Endothelial cell of umbilical vein (primary cell): ENCODE data around the gene C4orf54.

Experiments used
- EZH2 ChIP-seq: IDR thresholded peaks from 2 replicates; pipeline ENCODE4 v1.6.1; 2012; ENCODE audit warnings: borderline replicate concordance, low read depth, mild to moderate bottlenecking, moderate library complexity, low read length, inconsistent platforms; ENCODE audit not compliant: severe bottlenecking
- TF ChIP-seq, protein P1 (sequence below): IDR thresholded peaks from 2 replicates; pipeline ENCODE4 v1.6.1; 2011; ENCODE audit not compliant: insufficient read depth, insufficient read length

DNA sequence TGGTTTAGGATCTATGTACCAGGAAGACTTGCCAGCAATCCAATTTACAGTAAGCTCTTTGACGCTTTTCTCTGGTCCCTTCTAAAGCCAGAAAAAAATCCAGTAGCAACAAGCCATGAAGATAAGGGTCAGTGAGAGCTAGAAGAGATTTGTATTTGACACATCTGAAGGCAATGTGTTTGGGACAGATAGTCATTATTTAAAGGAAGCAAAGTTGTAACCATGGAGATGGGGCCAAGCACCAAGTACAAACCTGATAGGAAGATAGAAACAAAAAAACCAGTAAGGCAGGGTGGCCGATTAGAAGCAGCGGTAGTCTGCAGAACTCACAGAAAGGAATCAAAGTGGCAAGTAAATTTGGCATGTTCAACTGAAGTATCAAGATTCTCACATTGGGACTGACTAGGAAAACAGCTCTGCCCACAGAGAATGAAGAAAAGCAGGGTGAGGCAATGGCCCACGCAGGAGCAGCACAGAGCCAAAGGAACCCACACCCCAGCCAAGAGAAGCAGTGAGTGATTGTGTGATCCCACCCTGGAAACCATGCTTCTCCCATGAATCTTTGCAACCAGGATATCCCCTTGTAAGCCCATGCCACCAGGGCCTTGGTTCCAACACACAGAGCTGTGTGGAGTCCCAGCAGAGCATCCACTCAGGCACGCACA lies 12.9 kb upstream of the C4orf54 start:
- TF ChIP-seq EZH2, result no peak
- TF ChIP-seq, protein P1, sequence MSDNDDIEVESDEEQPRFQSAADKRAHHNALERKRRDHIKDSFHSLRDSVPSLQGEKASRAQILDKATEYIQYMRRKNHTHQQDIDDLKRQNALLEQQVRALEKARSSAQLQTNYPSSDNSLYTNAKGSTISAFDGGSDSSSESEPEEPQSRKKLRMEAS, result no peak
